ENCODE results near the gene CFTR. TPM values are rescaled to one million over a fixed set of nuclear protein-coding genes. Genes with fewer than 3 reads are reported as not detected.

CFTR gene
- total RNA-seq, 1 donor: not detected

DNA sequence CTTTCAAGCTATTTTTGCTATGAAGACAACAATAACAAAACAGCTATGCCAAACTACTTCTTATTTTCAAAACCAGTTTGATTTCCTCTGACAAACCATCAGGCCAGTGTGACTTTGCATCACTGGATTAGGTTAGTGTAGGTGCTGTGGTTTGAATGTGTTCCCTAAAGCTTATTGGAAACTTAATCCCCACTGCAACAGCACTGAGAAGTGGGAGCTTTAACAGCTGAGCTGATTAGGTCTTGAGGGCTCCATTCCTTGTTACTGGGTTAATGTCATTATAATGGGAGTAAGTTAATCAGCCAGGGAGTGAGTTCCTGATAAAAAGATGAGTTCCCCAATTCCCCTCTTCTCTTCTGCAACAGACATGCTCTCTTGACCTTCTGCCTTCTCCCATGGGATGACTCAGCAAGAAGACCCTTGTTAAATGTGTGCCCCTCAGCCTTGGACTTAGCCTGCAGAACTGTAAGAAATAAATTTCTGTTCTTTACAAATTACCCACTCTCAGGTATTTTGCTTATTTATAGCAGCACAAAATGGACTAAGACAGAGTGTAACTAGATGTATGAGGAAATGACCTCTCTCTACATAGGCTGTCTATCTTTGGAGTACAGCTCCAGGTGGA lies 206.6 kb downstream of the CFTR start:
- H3K27ac ChIP-seq (ENCODE audit: low read depth, low read length): no peak overlapping the region
- TF ChIP-seq, protein P1, sequence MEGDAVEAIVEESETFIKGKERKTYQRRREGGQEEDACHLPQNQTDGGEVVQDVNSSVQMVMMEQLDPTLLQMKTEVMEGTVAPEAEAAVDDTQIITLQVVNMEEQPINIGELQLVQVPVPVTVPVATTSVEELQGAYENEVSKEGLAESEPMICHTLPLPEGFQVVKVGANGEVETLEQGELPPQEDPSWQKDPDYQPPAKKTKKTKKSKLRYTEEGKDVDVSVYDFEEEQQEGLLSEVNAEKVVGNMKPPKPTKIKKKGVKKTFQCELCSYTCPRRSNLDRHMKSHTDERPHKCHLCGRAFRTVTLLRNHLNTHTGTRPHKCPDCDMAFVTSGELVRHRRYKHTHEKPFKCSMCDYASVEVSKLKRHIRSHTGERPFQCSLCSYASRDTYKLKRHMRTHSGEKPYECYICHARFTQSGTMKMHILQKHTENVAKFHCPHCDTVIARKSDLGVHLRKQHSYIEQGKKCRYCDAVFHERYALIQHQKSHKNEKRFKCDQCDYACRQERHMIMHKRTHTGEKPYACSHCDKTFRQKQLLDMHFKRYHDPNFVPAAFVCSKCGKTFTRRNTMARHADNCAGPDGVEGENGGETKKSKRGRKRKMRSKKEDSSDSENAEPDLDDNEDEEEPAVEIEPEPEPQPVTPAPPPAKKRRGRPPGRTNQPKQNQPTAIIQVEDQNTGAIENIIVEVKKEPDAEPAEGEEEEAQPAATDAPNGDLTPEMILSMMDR (IDR thresholded peaks at IDR 0.05; ENCODE audit: extremely low read depth, low read depth, low read length): no peak
- no peaks in the 10 kb centered on the region for H3K4me1 ChIP-seq (ENCODE audit: insufficient read depth, low read length)
- no peaks in the 10 kb centered on the region for H4K20me1 ChIP-seq (ENCODE audit: insufficient read depth, low read length)
- no peak overlapping the region for H3K4me3 ChIP-seq (ENCODE audit: insufficient read depth, low read length)
- no peaks in the 10 kb centered on the region for H3K36me3 ChIP-seq (ENCODE audit: insufficient read depth, low read length)
- no peak overlapping the region for H3K4me2 ChIP-seq (ENCODE audit: insufficient read depth, low read length)
- no peak overlapping the region for H2AFZ ChIP-seq (ENCODE audit: low read length)
- no peaks in the 10 kb centered on the region for H3K9me3 ChIP-seq (ENCODE audit: low read depth, low read length)
- DNase-seq (ENCODE audit: insufficient read length, low spot score, missing footprints): no peak
- H3K79me2 ChIP-seq (ENCODE audit: insufficient read depth, low read length): no peaks in the 10 kb centered on the region
- H3K27me3 ChIP-seq (ENCODE audit: insufficient read depth, low read length): no peaks in the 10 kb centered on the region

DNA sequence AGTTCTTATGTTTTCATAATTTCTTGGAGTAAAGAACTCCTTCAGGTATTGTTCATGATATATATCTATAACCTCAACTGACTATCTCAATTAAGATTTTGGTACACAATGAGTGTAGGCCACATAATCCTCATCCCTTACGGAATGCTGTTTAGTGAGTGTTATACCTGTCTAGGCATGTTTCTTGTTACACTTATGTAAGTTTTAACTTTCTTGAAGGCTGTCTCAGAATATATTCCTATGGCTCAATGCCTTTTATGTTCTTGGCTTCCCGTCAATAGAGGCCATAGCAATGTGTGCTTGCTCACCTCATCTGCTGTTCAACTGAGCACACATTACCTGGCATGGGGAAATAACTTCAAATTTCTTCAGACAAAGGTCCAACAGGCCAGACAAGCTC lies 208.3 kb downstream of the CFTR start:
- Histone ChIP-seq H3K36me3 (ENCODE audit: insufficient read depth, low read length) (no peaks in the 10 kb centered on the region), H3K79me2 (ENCODE audit: insufficient read depth, low read length) (no peaks in the 10 kb centered on the region), H3K9me3 (ENCODE audit: low read depth, low read length) (no peaks in the 10 kb centered on the region), H3K4me3 (ENCODE audit: insufficient read depth, low read length) (no peak overlapping the region), H3K27ac (ENCODE audit: low read depth, low read length) (no peak overlapping the region), H4K20me1 (ENCODE audit: insufficient read depth, low read length) (no peaks in the 10 kb centered on the region), H3K27me3 (ENCODE audit: insufficient read depth, low read length) (no peaks in the 10 kb centered on the region), H2AFZ (ENCODE audit: low read length) (no peak overlapping the region), H3K4me2 (ENCODE audit: insufficient read depth, low read length) (no peak overlapping the region), H3K4me1 (ENCODE audit: insufficient read depth, low read length) (no peaks in the 10 kb centered on the region)
- DNase-seq (ENCODE audit: insufficient read length, low spot score, missing footprints): peak; percentile 67
- TF ChIP-seq, protein P1 (IDR thresholded peaks at IDR 0.05; ENCODE audit: extremely low read depth, low read depth, low read length): no peak

DNA sequence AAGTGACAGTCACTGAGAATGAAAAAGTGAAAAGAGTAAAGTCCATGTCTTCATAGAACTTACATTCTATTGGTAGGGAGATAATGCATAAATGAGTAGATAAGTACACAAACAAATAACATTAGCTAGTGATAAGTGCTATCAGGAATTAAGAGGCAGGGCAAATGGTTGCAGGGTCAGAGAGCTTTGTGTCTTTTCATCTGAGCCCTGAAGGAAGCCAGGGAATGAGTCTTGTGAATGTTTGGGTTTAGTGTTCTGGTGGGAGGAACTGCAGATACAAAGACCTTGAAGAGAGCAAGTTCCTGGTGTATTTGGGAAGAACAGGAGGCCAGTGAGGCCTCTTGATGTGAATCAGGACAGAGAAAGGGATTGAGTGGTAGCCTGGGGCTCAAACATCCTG lies 209.6 kb downstream of the CFTR start:
- H3K79me2 ChIP-seq (ENCODE audit: insufficient read depth, low read length): no peaks in the 10 kb centered on the region
- H3K27ac ChIP-seq (ENCODE audit: low read depth, low read length): no peak overlapping the region
- H3K4me2 ChIP-seq (ENCODE audit: insufficient read depth, low read length): no peak overlapping the region
- TF ChIP-seq, protein P1 (IDR thresholded peaks at IDR 0.05; ENCODE audit: extremely low read depth, low read depth, low read length): no peak
- no peak for DNase-seq (ENCODE audit: insufficient read length, low spot score, missing footprints)
- no peaks in the 10 kb centered on the region for H3K4me1 ChIP-seq (ENCODE audit: insufficient read depth, low read length)
- no peak overlapping the region for H3K4me3 ChIP-seq (ENCODE audit: insufficient read depth, low read length)
- no peaks in the 10 kb centered on the region for H4K20me1 ChIP-seq (ENCODE audit: insufficient read depth, low read length)
- H3K27me3 ChIP-seq (ENCODE audit: insufficient read depth, low read length): no peaks in the 10 kb centered on the region
- H3K36me3 ChIP-seq (ENCODE audit: insufficient read depth, low read length): no peaks in the 10 kb centered on the region
- H3K9me3 ChIP-seq (ENCODE audit: low read depth, low read length): no peaks in the 10 kb centered on the region
- H2AFZ ChIP-seq (ENCODE audit: low read length): no peak overlapping the region

DNA sequence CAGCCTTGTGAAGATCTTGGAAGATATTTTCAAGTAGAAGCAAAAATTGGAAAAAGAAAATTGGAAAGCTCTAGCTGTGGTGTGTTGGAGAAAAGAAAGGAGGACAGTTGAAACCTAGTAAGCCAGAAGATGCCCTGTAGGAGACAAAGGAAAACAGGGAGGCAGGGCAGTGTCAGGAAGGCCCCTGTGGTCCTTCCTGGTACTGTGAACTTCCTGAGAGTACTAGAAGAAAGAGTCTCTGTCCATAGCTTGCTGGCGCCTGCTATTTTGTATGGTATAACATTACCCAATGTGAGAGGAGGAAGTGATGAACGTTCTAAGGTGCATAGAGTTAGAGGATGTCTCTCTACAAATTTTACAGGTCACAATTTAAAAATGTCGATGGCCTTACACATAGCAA lies 210.3 kb downstream of the CFTR start:
- no peaks in the 10 kb centered on the region for H3K27me3 ChIP-seq (ENCODE audit: insufficient read depth, low read length)
- TF ChIP-seq, protein P1 (IDR thresholded peaks at IDR 0.05; ENCODE audit: extremely low read depth, low read depth, low read length): no peak
- H2AFZ ChIP-seq (ENCODE audit: low read length): no peak overlapping the region
- no peak for DNase-seq (ENCODE audit: insufficient read length, low spot score, missing footprints)
- no peaks in the 10 kb centered on the region for H3K9me3 ChIP-seq (ENCODE audit: low read depth, low read length)
- H3K4me2 ChIP-seq (ENCODE audit: insufficient read depth, low read length): no peak overlapping the region
- no peak overlapping the region for H3K27ac ChIP-seq (ENCODE audit: low read depth, low read length)
- no peaks in the 10 kb centered on the region for H3K79me2 ChIP-seq (ENCODE audit: insufficient read depth, low read length)
- no peaks in the 10 kb centered on the region for H4K20me1 ChIP-seq (ENCODE audit: insufficient read depth, low read length)
- no peak overlapping the region for H3K4me3 ChIP-seq (ENCODE audit: insufficient read depth, low read length)
- H3K4me1 ChIP-seq (ENCODE audit: insufficient read depth, low read length): no peaks in the 10 kb centered on the region
- no peaks in the 10 kb centered on the region for H3K36me3 ChIP-seq (ENCODE audit: insufficient read depth, low read length)
